WTC11 (cell line): Measurements from ENCODE around the gene YTHDF1. TPM values are rescaled to one million over a fixed set of nuclear protein-coding genes. Genes with fewer than 3 reads are reported as not detected.

Experiments
- ATAC-seq: fragments of 200-7000 bp; cut with Tn5 transposase; 2 replicates; pipeline ENCODE4 v1.10.0; 2021; ENCODE audit warnings: mild to moderate bottlenecking, moderate library complexity
- CTCF ChIA-PET: fragments of 300-600 bp; sonication (Branson Sonifier 250); formaldehyde crosslinking; loops from one replicate; lab custom pipeline; 2021; ENCODE audit warnings: antibody characterized with exemption; lab: Charles Lee
- POLR2A ChIA-PET: fragments of 350-600 bp; sonication (Branson Sonifier 250); formaldehyde crosslinking; loops from one replicate; lab custom pipeline; 2021; ENCODE audit warnings: antibody characterized with exemption; lab: Charles Lee
- DNase-seq: peaks from one replicate; pipeline ENCODE4 v3.0.0; 2021; ENCODE audit warnings: low spot score
- H3K27ac Mint-ChIP-seq: 2 replicates; pipeline ENCODE4 v1.8.0; 2021; ENCODE audit warnings: mixed read lengths
- H3K27me3 Mint-ChIP-seq: 2 replicates; pipeline ENCODE4 v1.8.0; 2021; ENCODE audit warnings: low read depth, mild to moderate bottlenecking, moderate library complexity, mixed read lengths
- H3K36me3 Mint-ChIP-seq: 2 replicates; pipeline ENCODE4 v1.8.0; 2021; ENCODE audit warnings: mixed read lengths
- H3K4me1 Mint-ChIP-seq: 2 replicates; pipeline ENCODE4 v1.8.0; 2022; ENCODE audit warnings: mixed read lengths
- H3K4me3 Mint-ChIP-seq: 2 replicates; pipeline ENCODE4 v1.8.0; 2021; ENCODE audit warnings: mild to moderate bottlenecking, moderate library complexity, mixed read lengths
- H3K9me3 Mint-ChIP-seq: 2 replicates; pipeline ENCODE4 v1.8.0; 2021; ENCODE audit warnings: mixed read lengths
- CREB1 ChIP-seq: sonication (generic); formaldehyde crosslinking; IDR thresholded peaks from 2 replicates; pipeline ENCODE4 v1.8.0; 2023; ENCODE audit warnings: mild to moderate bottlenecking, missing genetic modification reagents
- CTCF ChIP-seq: fragments of 200-600 bp; IDR thresholded peaks from 2 replicates; pipeline ENCODE4 v1.8.0; 2022; ENCODE audit warnings: antibody characterized with exemption
- E2F4 ChIP-seq: sonication (generic); formaldehyde crosslinking; IDR thresholded peaks from 2 replicates; pipeline ENCODE4 v1.8.1; 2022; ENCODE audit warnings: low read depth, mild to moderate bottlenecking, moderate library complexity, missing genetic modification reagents, borderline replicate concordance
- GABPB1 ChIP-seq: sonication (generic); formaldehyde crosslinking; IDR thresholded peaks from 2 replicates; pipeline ENCODE4 v1.8.1; 2023; ENCODE audit warnings: mild to moderate bottlenecking, missing genetic modification reagents
- GTF2I ChIP-seq: fragments of 250-450 bp; sonication (Bioruptor Pico); conservative IDR thresholded peaks from 2 replicates; pipeline ENCODE4 v1.4.0; 2021; ENCODE audit warnings: mild to moderate bottlenecking
- HMGA2 ChIP-seq: fragments of 250-450 bp; sonication (Bioruptor Pico); IDR thresholded peaks from 2 replicates; pipeline ENCODE4 v1.4.0; 2021; ENCODE audit warnings: mild to moderate bottlenecking, moderate library complexity
- MXD4 ChIP-seq: fragments of 250-450 bp; sonication (Bioruptor Pico); IDR thresholded peaks from 2 replicates; pipeline ENCODE4 v1.8.0; 2021; ENCODE audit warnings: mild to moderate bottlenecking, moderate library complexity, borderline replicate concordance
- MYBL2 ChIP-seq: sonication (generic); formaldehyde crosslinking; IDR thresholded peaks from 2 replicates; pipeline ENCODE4 v1.8.1; 2023; ENCODE audit warnings: mild to moderate bottlenecking, moderate library complexity, missing genetic modification reagents
- NFATC4 ChIP-seq: fragments of 250-450 bp; sonication (Bioruptor Pico); IDR thresholded peaks from 2 replicates; pipeline ENCODE4 v1.9.0; 2021; ENCODE audit warnings: mild to moderate bottlenecking
- NFE2L1 ChIP-seq: sonication (generic); formaldehyde crosslinking; IDR thresholded peaks from 2 replicates; pipeline ENCODE4 v1.8.1; 2023; ENCODE audit warnings: missing genetic modification reagents
- NFYB ChIP-seq: sonication (generic); formaldehyde crosslinking; conservative IDR thresholded peaks from 2 replicates; pipeline ENCODE4 v1.8.0; 2022; ENCODE audit warnings: low read depth, missing genetic modification reagents
- NR2C2 ChIP-seq: sonication (generic); formaldehyde crosslinking; IDR thresholded peaks from 2 replicates; pipeline ENCODE4 v1.8.0; 2022; ENCODE audit warnings: mild to moderate bottlenecking, missing genetic modification reagents
- RORB ChIP-seq: fragments of 250-450 bp; sonication (Bioruptor Pico); IDR thresholded peaks from 2 replicates; pipeline ENCODE4 v1.9.0; 2021; ENCODE audit warnings: mild to moderate bottlenecking
- SP1 ChIP-seq: sonication (generic); formaldehyde crosslinking; conservative IDR thresholded peaks from 2 replicates; pipeline ENCODE4 v1.8.1; 2022; ENCODE audit warnings: missing genetic modification reagents
- TCF7 ChIP-seq: sonication (generic); formaldehyde crosslinking; IDR thresholded peaks from 2 replicates; pipeline ENCODE4 v1.8.0; 2022; ENCODE audit warnings: mild to moderate bottlenecking, low read depth, missing genetic modification reagents, moderate library complexity
- TEAD1 ChIP-seq: sonication (generic); formaldehyde crosslinking; IDR thresholded peaks from 2 replicates; pipeline ENCODE4 v1.8.0; 2022; ENCODE audit warnings: mild to moderate bottlenecking, missing genetic modification reagents
- TP53 ChIP-seq: sonication (generic); formaldehyde crosslinking; IDR thresholded peaks from 2 replicates; pipeline ENCODE4 v1.8.1; 2023; ENCODE audit warnings: mild to moderate bottlenecking, missing genetic modification reagents
- ZNF232 ChIP-seq: sonication (generic); formaldehyde crosslinking; IDR thresholded peaks from 2 replicates; pipeline ENCODE4 v1.8.0; 2022; ENCODE audit warnings: mild to moderate bottlenecking, missing genetic modification reagents
- ZNF317 ChIP-seq: sonication (generic); formaldehyde crosslinking; IDR thresholded peaks from 2 replicates; pipeline ENCODE4 v1.8.1; 2023; ENCODE audit warnings: low read depth, mild to moderate bottlenecking, moderate library complexity, missing genetic modification reagents, borderline replicate concordance
- ZNF396 ChIP-seq: fragments of 250-450 bp; sonication (Bioruptor Pico); IDR thresholded peaks from 2 replicates; pipeline ENCODE4 v1.8.0; 2021; ENCODE audit warnings: mild to moderate bottlenecking, moderate library complexity, borderline replicate concordance
- ZNF425 ChIP-seq: fragments of 250-450 bp; sonication (Bioruptor Pico); conservative IDR thresholded peaks from 2 replicates; pipeline ENCODE4 v1.9.0; 2021; ENCODE audit warnings: mild to moderate bottlenecking
- ZNF512 ChIP-seq: sonication (generic); formaldehyde crosslinking; IDR thresholded peaks from 2 replicates; pipeline ENCODE4 v1.8.1; 2022; ENCODE audit warnings: missing genetic modification reagents, borderline replicate concordance
- ZNF671 ChIP-seq: fragments of 250-450 bp; sonication (Bioruptor Pico); IDR thresholded peaks from 2 replicates; pipeline ENCODE4 v1.8.0; 2021; ENCODE audit warnings: mild to moderate bottlenecking
- total RNA-seq: library from RNA; stranded (reverse); gene quantifications from 3 replicates; pipeline ENCODE4 v1.2.3, GENCODE V29; 2021
- TF ChIP-seq, protein P1 (sequence below): sonication (generic); formaldehyde crosslinking; IDR thresholded peaks from 2 replicates; pipeline ENCODE4 v1.8.1; 2022; ENCODE audit warnings: low read depth, missing genetic modification reagents, borderline replicate concordance

YTHDF1 gene
- total RNA-seq, 1 experiment from 2014 or later: 61.3 TPM

GRCh38 chr20:63171991-63172390 lies 43.9 kb downstream of the YTHDF1 start:
- H3K27ac Mint-ChIP-seq: no peak overlapping the region
- TF ChIP-seq RORB (CRISPR knock-in tag) (no peak), E2F4 (CRISPR knock-in tag) (no peak), HMGA2 (CRISPR knock-in tag) (no peak), TCF7 (no peak), NFATC4 (CRISPR knock-in tag) (no peak), GABPB1 (CRISPR knock-in tag) (no peak), TEAD1 (CRISPR knock-in tag) (no peak), ZNF425 (CRISPR knock-in tag) (no peak), TP53 (no peak), MYBL2 (CRISPR knock-in tag) (no peak), NFYB (CRISPR knock-in tag) (no peak), NR2C2 (no peak), NFE2L1 (CRISPR knock-in tag) (no peak), CREB1 (CRISPR knock-in tag) (no peak), MXD4 (no peak)
- TF ChIP-seq, protein P1, sequence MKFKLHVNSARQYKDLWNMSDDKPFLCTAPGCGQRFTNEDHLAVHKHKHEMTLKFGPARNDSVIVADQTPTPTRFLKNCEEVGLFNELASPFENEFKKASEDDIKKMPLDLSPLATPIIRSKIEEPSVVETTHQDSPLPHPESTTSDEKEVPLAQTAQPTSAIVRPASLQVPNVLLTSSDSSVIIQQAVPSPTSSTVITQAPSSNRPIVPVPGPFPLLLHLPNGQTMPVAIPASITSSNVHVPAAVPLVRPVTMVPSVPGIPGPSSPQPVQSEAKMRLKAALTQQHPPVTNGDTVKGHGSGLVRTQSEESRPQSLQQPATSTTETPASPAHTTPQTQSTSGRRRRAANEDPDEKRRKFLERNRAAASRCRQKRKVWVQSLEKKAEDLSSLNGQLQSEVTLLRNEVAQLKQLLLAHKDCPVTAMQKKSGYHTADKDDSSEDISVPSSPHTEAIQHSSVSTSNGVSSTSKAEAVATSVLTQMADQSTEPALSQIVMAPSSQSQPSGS (CRISPR knock-in tag): no peak
- TF ChIP-seq, all 79 proteins: peak for 0
- H3K4me1 Mint-ChIP-seq: peaks cover 6% of the 10 kb centered on the region
- CTCF ChIA-PET: interaction anchor here (0.6 to 2.4 kb wide), 32 partner anchors 8 to 427 kb away, joined by 3 to 27 read pairs (median 5); partner anchors contain the start of gene CHRNA4
- peaks cover 2% of the 10 kb centered on the region for H3K36me3 Mint-ChIP-seq
- no peaks in the 10 kb centered on the region for H3K9me3 Mint-ChIP-seq
- ATAC-seq (no peak), DNase-seq (no peak)
- no peak overlapping the region for H3K4me3 Mint-ChIP-seq
- peaks cover 51% of the 10 kb centered on the region for H3K27me3 Mint-ChIP-seq
- POLR2A ChIA-PET: no interaction called here

DNA sequence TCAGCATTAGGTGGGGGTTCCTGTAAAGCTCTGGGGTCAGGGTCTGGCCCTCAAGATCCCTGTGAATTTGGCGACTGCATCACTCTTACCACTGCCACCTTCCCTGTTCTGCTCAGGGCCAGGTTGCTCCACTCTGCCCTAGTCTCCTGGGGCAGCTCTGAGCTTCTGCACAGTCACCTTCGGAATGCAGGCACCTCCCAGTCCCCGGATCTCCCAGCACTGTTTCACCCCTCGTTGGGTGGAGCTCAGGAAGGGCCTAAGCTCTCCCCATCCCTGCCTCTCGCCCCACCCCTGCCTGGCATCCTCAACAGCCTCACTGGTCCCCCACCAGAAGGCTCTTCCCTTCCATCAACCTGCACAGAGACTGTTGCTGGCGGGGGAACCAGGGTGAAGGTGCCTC lies 46.2 kb downstream of the YTHDF1 start:
- H3K4me3 Mint-ChIP-seq: no peak overlapping the region
- no peaks in the 10 kb centered on the region for H3K9me3 Mint-ChIP-seq
- ChIA-PET CTCF (interaction anchor here (0.6 to 1.8 kb wide), 2 partner anchors 65 to 113 kb away, joined by 3 to 4 read pairs; no protein-coding TSS in a partner anchor), POLR2A (no interaction called here)
- no peak for ATAC-seq
- H3K27ac Mint-ChIP-seq: no peak overlapping the region; the same call in 1 of the 2 replicates
- no peaks in the 10 kb centered on the region; the same call in 1 of the 2 replicates for H3K4me1 Mint-ChIP-seq
- DNase-seq: no peak
- TF ChIP-seq MXD4 (no peak), ZNF232 (CRISPR knock-in tag) (no peak), ZNF512 (CRISPR knock-in tag) (no peak), ZNF671 (no peak), ZNF396 (CRISPR knock-in tag) (no peak), CTCF (no peak), GTF2I (CRISPR knock-in tag) (no peak), ZNF317 (no peak), TP53 (no peak), SP1 (no peak)
- peaks cover 29% of the 10 kb centered on the region for H3K27me3 Mint-ChIP-seq
- H3K36me3 Mint-ChIP-seq: peaks cover 6% of the 10 kb centered on the region
